ENCODE measurements around the gene DNAL1.
A peak's percentile ranks its signal among the peaks of the same experiment; 100 is the strongest.

Gene DNAL1

GRCh38 chr14:73710737-73711136 is 66.0 kb downstream of the DNAL1 start:
- no peak for DNase-seq

- DNase-seq = no peak
Observed at GRCh38 chr14:73712071-73712506, 67.3 kb downstream of the DNAL1 start.

- peak; percentile 22 to 28 for DNase-seq
Observed at GRCh38 chr14:73712540-73713180, 67.9 kb downstream of the DNAL1 start.

GRCh38 chr14:73713206-73713802 is 68.5 kb downstream of the DNAL1 start:
- DNase-seq = no peak

GRCh38 chr14:73713803-73714655 is 69.2 kb downstream of the DNAL1 start, which contains the start of gene PNMA1:
TSS of gene PNMA1 (minus strand) at chr14:73714384. CDS start at chr14:73713639, 745 bp downstream.
- peak; percentile 61 to 85 for DNase-seq

- peak; percentile 15 to 38 for DNase-seq
Observed at GRCh38 chr14:73714656-73715081, 69.9 kb downstream of the DNAL1 start.

- DNase-seq = no peak
Observed at GRCh38 chr14:73715707-73716106, 70.9 kb downstream of the DNAL1 start.

GRCh38 chr14:73717266-73717665 is 72.5 kb downstream of the DNAL1 start:
- peak in 1 of 2 experiments; percentile 4 for DNase-seq

GRCh38 chr14:73717711-73718417 is 73.1 kb downstream of the DNAL1 start:
- DNase-seq = no peak

- no peak for DNase-seq
Observed at GRCh38 chr14:73718418-73719251, 73.8 kb downstream of the DNAL1 start.

GRCh38 chr14:73719361-73719760 is 74.6 kb downstream of the DNAL1 start:
- no peak for DNase-seq

GRCh38 chr14:73719791-73720190 is 75.0 kb downstream of the DNAL1 start:
- DNase-seq = no peak

- no peak for DNase-seq
Observed at GRCh38 chr14:73720636-73721035, 75.8 kb downstream of the DNAL1 start.

GRCh38 chr14:73721101-73721821 is 76.5 kb downstream of the DNAL1 start:
- DNase-seq = no peak

- DNase-seq = no peak
Observed at GRCh38 chr14:73722581-73722980, 77.8 kb downstream of the DNAL1 start.

- no peak for DNase-seq
Observed at GRCh38 chr14:73723406-73723796, 78.6 kb downstream of the DNAL1 start.

- DNase-seq = no peak
Observed at GRCh38 chr14:73723797-73724661, 79.2 kb downstream of the DNAL1 start.

GRCh38 chr14:73724696-73725095 is 79.9 kb downstream of the DNAL1 start:
- DNase-seq = no peak

GRCh38 chr14:73725116-73726024 is 80.6 kb downstream of the DNAL1 start:
- no peak for DNase-seq

Data from SHP77 (cell line).